Lung (tissue), 12 donors: Measurements from ENCODE around the gene TRIM28. TPM values are rescaled to one million over a fixed set of nuclear protein-coding genes. Genes with fewer than 3 reads are reported as not detected.
"Not testable (repeated sequence)": the region's sequence is repeated elsewhere in the genome, so short reads cannot be mapped to it uniquely, and the experiment has no call there.

Source experiments
- ATAC-seq: fragments of 200-7000 bp; cut with Tn5 transposase; one replicate; pipeline ENCODE4 v1.9.1; 2020; ENCODE audit warnings: moderate number of reproducible peaks; ENCODE audit not compliant: insufficient read depth, low FRiP score
- DNase-seq, 3 donors: peaks; one replicate each; pipeline ENCODE4 v3.0.0-alpha.2; 2013 to 2017
- H3K27ac ChIP-seq, 2 donors: one replicate each; pipeline ENCODE4 v1.5.1; 2013; ENCODE audit warnings: mild to moderate bottlenecking in 2 of 2, moderate library complexity in 2 of 2, control low read depth in 1 of 2, inconsistent platforms in 1 of 2, low read depth in 1 of 2, low read length in 1 of 2
- H3K27me3 ChIP-seq, 3 donors: one replicate each; pipeline ENCODE4 v1.5.1; 2013; ENCODE audit warnings: low read length in 2 of 3; ENCODE audit not compliant: control insufficient read depth in 3 of 3, insufficient read depth in 3 of 3
- H3K36me3 ChIP-seq, 4 donors: one replicate each; pipeline ENCODE4 v1.5.1; 2013; ENCODE audit warnings: low read length in 4 of 4, mild to moderate bottlenecking in 1 of 4, moderate library complexity in 1 of 4; ENCODE audit not compliant: control insufficient read depth in 4 of 4, insufficient read depth in 4 of 4
- H3K4me1 ChIP-seq, 5 donors: one replicate each; pipeline ENCODE4 v1.5.1; 2013; ENCODE audit warnings: low read length in 5 of 5, mild to moderate bottlenecking in 2 of 5, moderate library complexity in 1 of 5; ENCODE audit not compliant: control insufficient read depth in 5 of 5, insufficient read depth in 5 of 5
- H3K4me3 ChIP-seq: one replicate; pipeline ENCODE4 v1.5.1; 2013; ENCODE audit warnings: mild to moderate bottlenecking, control low read depth, moderate library complexity
- H3K9ac ChIP-seq, 2 donors: one replicate each; pipeline ENCODE4 v1.5.1; 2013; ENCODE audit warnings: low read length in 2 of 2, control low read depth in 1 of 2; ENCODE audit not compliant: insufficient read depth in 1 of 2
- H3K9me3 ChIP-seq, 4 donors: one replicate each; pipeline ENCODE4 v1.5.1; 2013; ENCODE audit warnings: low read length in 3 of 4, mild to moderate bottlenecking in 1 of 4, moderate library complexity in 1 of 4; ENCODE audit not compliant: control insufficient read depth in 4 of 4, insufficient read depth in 3 of 4
- WGBS, 2 donors: extraction: QIAGEN DNeasy Blood & Tissue Kit; methylation state at CpG; one replicate each; pipeline ENCODE4 v1.1.7; 2013; 5-methylcytosine and 5-hydroxymethylcytosine counted together
- polyA plus RNA-seq, 2 donors: library from polyadenylated mRNA; stranded (reverse); fragments of 200-250 nt; gene quantifications; one replicate each; pipeline ENCODE4 v1.2.1, GENCODE V29; 2013
- total RNA-seq, 2 donors: library from RNA; depleted of rRNA in 1 of 2; stranded (reverse); fragments of >200 nt in 1 of 2; gene quantifications; one replicate each; pipeline ENCODE4 v1.2.1, GENCODE V29; 2014 to 2021
- TF ChIP-seq, protein P1 (sequence below): IDR thresholded peaks from 2 replicates; pipeline ENCODE4 v1.5.1; 2012; ENCODE audit warnings: mild to moderate bottlenecking; ENCODE audit errors: control extremely low read depth, extremely low read depth
- donor health status: control.
- donor health status: control.
- donor health status: Bipolar disorder and iron deficiency.
- donor health status: healthy.
- donor health status: DM: yes; HTN: yes; CAD: no.

The TRIM28 gene
- total and polyA plus RNA-seq, 4 donors: 171 to 250 (median 181) TPM

DNA sequence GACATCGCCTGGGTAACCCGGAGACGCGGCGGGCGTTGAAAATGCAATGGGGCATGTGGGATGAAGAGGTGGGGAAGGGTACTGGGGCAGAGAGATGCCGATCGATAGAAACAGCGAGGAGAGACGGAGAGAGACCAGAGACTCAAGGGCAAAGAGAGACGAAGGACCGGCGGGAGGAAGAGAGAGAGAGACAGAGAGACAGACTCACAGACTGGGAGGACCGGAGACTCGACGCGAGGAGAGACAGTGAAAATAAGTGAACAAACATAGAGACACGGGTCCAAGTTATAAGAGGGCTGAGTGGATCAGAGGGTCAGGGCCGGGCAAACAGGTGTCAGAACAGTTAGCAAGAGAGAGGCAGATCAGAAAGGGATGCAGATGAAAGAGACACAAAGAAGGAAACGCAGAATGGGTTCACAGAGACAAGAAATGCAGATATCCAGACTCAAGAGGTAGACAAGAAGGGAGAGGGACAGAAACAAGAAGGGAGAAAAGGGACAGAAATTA lies 29.8 kb downstream of the TRIM28 start:
- WGBS, 2 donors: 1 to 3% methylated on average over 20 of the region's 20 CpGs
- H3K4me1 ChIP-seq: peaks cover 0 to 19% (median 11%) of the 10 kb centered on the region in 5 donors
- TF ChIP-seq, protein P1, sequence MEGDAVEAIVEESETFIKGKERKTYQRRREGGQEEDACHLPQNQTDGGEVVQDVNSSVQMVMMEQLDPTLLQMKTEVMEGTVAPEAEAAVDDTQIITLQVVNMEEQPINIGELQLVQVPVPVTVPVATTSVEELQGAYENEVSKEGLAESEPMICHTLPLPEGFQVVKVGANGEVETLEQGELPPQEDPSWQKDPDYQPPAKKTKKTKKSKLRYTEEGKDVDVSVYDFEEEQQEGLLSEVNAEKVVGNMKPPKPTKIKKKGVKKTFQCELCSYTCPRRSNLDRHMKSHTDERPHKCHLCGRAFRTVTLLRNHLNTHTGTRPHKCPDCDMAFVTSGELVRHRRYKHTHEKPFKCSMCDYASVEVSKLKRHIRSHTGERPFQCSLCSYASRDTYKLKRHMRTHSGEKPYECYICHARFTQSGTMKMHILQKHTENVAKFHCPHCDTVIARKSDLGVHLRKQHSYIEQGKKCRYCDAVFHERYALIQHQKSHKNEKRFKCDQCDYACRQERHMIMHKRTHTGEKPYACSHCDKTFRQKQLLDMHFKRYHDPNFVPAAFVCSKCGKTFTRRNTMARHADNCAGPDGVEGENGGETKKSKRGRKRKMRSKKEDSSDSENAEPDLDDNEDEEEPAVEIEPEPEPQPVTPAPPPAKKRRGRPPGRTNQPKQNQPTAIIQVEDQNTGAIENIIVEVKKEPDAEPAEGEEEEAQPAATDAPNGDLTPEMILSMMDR: no peak
- no peaks in the 10 kb centered on the region for H3K9me3 ChIP-seq
- peaks cover 0 to 19% (median 14%) of the 10 kb centered on the region in 4 donors for H3K36me3 ChIP-seq
- ATAC-seq (no peak), DNase-seq (no peak)
- H3K27me3 ChIP-seq: no peaks in the 10 kb centered on the region
- H3K9ac ChIP-seq: peak overlapping the region; percentile 92 to 96
- peak overlapping the region; percentile 44 for H3K4me3 ChIP-seq
- H3K27ac ChIP-seq: peak overlapping the region; percentile 46 to 96

DNA sequence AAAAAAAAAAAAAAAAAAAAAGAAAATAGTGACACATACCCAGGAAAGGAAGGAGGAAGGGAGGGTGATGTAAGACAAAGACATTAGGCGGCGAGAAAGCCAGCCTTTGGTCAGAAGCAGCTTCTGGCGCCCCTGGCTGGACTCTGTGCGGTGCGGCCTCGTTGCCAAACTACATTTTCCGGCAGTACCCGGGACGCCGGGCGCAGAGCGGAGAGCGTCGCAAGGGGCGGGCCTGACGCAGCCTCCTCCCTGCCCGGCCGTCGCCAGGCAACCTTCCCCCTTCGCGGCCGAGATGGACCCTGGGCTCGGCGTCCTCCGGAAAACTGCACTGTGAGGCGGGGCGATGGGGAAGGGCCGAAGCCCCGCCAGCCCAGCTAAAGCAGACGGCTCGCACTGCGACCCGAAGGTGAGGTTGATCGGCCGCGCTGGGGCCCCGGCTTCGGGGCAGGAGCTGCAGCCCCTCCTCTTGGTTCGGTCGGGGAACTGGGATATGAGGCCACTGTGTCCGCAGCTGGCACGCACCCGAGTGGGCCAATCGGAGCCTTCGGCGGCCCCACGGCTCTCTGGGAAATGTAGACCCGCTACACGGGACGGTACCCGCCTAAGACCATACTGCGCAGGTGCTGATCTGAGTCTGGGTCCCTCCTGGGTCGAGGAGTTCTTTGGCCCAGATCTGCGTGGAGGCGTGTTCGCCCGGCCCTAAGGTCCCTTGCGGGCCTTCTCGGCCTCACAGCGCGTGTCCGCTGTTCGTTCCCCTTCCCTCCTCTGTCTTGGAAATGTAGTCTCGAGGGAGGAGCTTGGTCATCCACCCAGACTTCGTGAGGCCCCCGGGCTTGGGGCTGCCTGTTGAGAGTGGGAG lies 31.5 kb downstream of the TRIM28 start:
- TF ChIP-seq, protein P1: no peak
- Histone ChIP-seq H3K9me3 (no peaks in the 10 kb centered on the region), H3K27ac (peak overlapping the region; percentile 83 to 93), H3K4me1 (peaks cover 0 to 19% (median 11%) of the 10 kb centered on the region in 5 donors), H3K27me3 (no peaks in the 10 kb centered on the region), H3K9ac (peak overlapping the region; percentile 52 to 67), H3K36me3 (peaks cover 0 to 7% (median 3%) of the 10 kb centered on the region in 4 donors), H3K4me3 (peak overlapping the region; percentile 85)
- whole genome bisulfite sequencing, 2 donors: 0 to 1% methylated on average over 60 to 66 of the region's 66 CpGs
- peak; percentile 93 to 96 (median 96) for DNase-seq
- peak; percentile 67 for ATAC-seq

DNA sequence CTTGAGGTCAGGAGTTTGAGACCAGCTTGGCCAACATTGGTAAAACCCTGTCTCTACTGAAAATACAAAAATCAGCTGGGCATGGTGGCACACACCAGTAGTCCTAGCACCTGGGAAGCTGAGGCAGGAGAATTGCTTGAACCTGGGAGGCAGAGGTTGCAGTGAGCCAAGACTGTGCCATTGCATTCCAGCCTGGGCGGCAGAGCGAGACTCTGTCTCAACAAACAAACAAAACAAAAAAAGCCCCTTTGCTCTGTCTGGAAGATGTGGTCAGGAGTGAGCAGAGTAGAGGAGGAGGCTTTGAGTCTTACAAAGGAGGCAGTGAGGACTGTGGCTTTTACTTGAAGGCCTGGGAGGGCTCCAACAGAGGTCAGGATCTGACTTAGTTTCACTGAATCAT lies 33.7 kb downstream of the TRIM28 start:
- peaks cover 0 to 19% (median 7%) of the 10 kb centered on the region in 5 donors for H3K4me1 ChIP-seq
- not testable (repeated sequence) for H3K27ac ChIP-seq, DNase-seq, ATAC-seq, H3K9ac ChIP-seq, H3K36me3 ChIP-seq, H3K27me3 ChIP-seq, H3K4me3 ChIP-seq, H3K9me3 ChIP-seq
- WGBS, 2 donors: 93 to 100% methylated on average over 2 of the region's 2 CpGs
